Posterior vena cava (tissue), 2 donors: ENCODE data around the gene PPP1R26. TPM values are rescaled to one million over a fixed set of nuclear protein-coding genes. Genes with fewer than 3 reads are reported as not detected.

Experiments
- DNase-seq: peaks from one replicate; pipeline ENCODE4 v3.0.0-alpha.2; 2020; ENCODE audit warnings: low spot score
- intact Hi-C, 2 donors: fragments of 100-400 bp; cut with DNase I; formaldehyde crosslinking; loops; one replicate each; pipeline versions ENCODE4 v1.14.1 to v1.14.2; 2022 to 2023
- total RNA-seq, 2 donors: library from RNA; stranded (reverse); fragmentation: NEBNext Ultra II Directional; extraction: Animal tissue kit (Norgen Biotek cat#: 25700); gene quantifications; one replicate each; pipeline ENCODE4 v1.2.1, GENCODE V29; 2021
- donor health status: DM: yes; HTN: yes; CAD: no.
- donor health status: DM: yes; HTN: yes; CAD: no.

Gene PPP1R26
- total RNA-seq, 2 donors from 2014 or later: 8.0 to 8.9 TPM

DNA sequence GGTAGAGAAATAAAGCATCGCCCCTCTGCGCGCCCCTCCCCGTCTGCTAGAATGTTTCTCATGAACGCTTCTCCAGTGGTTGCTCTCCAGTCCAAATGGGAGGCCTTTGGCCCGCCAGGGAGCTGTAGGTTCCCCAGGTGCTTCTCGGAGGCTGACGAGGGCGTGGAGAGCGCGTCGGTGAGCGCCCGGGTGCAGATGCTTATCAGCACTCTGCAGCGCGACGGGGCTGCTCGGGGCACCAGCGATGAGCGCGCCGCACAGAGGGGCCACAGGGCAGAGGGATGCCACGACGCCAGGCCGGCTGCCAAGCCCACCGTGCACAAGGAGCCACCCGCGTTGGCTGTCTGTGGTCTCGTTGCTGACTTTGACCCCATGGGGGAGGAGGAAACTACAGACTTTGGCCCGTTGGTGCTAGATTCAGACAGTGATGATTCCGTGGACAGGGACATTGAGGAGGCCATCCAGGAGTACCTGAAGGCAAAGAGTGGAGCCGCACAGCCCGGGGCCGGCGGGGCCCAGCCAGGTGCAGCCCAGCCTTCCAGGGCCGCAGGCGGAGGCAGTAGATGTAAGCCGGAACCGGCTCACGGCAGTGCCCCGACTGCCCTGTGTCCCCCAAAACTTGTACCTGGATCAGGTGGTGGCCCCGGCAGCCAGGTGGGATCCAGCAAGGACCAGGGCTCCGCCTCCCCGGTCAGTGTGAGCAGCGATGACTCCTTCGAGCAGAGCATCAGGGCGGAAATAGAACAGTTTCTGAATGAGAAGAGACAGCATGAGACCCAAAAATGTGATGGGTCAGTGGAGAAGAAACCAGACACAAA, 5.1 kb downstream of the PPP1R26 start:
- intact Hi-C loops: no loop called here
- DNase-seq: no peak

DNA sequence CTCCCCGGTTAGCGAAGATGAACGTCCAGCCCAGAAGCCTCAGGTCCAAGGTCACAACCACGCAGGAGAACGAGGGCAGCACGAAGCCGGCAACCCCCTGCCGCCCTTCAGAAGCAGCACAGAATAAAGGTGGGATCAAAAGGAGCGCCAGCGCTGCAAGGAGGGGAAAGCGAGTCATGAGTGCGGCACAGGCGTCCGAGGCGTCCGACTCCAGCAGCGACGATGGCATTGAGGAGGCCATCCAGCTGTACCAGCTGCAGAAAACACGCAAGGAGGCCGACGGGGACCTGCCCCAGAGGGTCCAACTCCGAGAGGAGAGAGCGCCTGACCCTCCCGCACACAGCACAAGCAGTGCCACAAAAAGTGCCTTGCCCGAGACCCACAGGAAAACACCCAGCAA, 5.8 kb downstream of the PPP1R26 start:
- DNase-seq: no peak
- intact Hi-C loops: no loop called here

DNA sequence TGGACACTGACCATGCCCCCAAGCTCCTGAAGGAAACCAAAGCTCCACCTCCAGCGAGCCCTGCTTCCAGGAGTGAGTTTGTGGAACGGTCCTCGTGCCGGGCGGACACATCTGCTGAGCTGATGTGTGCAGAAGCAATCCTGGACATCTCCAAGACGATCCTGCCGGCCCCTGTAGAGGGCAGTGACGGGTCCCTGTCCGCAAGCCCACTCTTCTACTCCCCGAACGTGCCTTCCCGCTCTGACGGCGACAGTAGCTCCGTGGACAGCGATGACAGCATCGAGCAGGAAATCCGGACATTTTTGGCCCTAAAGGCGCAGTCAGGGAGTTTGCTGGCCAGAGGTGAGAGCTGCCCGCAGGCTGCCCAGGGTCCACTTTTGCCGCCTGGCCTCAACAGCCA, 6.2 kb downstream of the PPP1R26 start:
- intact Hi-C loops: no loop called here
- no peak for DNase-seq

DNA sequence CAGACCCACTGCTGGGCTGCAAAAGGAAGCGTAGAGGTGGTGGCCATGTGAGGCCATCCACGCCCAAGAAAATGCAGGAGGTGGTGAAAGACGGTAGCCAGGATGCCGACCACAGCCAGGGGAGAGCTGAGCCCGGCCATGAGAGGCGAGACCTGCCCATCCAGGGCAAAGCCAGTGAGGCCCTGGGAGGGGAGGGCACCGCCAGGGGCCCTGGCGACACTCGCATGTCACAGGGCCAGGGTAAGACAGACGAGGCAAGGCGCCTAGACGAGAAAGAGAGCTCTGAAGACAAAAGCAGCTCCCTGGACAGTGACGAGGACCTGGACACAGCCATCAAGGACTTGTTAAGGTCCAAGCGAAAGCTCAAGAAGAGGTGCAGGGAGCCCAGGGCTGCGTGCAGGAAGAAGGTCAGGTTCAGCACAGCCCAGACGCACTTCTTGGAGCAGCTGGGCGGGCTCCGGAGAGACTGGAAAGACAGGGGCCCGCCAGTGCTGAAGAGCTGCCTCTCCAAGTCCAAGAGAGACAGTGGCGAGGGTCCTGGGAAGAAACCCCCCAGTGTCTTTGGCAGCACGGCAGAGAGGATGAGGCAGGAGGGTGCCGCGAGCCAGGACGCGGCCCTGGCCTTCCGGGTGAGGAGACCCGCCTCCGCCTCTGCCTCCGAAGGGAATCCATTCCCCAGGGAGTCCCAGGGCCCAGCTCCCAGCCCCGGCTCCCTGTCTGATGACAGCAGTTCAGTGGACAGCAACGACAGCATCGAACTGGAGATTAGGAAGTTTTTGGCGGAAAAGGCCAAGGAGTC, 6.9 kb downstream of the PPP1R26 start:
- intact Hi-C loops: no loop called here
- DNase-seq: no peak

GRCh38 chr9:135487281-135488012, 7.9 kb downstream of the PPP1R26 start:
- intact Hi-C loops: no loop called here
- DNase-seq: no peak

- DNase-seq: no peak
- intact Hi-C loops: no loop called here
Observed at GRCh38 chr9:135488013-135488330, 8.4 kb downstream of the PPP1R26 start.

DNA sequence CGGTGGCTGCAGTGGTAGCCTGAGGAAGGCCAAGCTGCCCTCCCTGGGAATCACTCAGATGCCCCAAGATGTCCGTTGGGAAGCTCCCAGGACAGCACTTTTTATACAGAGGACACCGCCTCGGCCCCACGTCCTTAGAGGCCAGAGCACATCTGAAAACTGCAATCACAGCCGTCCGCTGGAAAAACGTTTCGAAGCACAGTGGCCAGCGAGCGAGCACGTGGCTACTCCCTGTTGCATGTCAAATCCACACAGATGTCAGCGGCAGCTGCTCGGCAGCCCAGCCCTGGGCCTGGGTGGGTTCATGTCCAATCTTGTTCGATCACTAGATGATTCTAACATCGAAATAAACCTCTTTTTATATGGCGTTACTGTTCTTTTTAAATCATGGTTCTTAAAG, 8.9 kb downstream of the PPP1R26 start:
- no peak for DNase-seq
- intact Hi-C loops: no loop called here

DNA sequence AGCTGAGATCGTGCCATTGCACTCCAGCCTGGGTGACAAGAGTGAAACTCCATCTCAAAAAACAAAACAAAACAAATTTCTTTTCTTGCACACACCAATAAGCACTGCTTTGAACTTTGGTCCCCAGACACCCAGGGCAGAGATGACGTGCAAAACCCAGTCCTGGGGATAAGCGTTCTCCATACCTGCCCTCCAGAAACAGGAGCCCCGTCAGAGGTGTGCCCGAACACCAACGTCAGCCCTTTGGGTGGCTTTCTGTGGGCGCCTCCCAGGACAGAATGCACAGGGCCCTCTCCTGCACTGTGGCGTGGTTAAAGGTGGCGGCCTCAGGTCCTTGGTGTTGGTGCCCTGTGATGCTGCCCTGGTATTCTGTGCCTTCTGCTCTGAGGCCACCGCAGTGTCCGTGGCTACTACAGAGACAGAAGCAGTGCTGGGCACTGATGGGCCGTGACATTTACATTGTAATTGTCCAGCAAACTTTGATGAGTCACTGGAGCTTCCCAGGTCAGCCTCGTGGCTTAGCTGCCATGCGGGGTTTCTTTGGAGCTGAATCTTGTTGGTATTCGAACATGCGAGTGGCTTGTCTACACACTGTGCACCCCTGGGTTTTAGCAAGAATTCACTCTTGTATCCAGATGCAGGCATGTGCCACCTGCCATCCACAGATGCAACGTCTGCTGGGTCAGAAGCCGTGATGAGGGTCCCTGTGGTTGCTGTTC, 9.8 kb downstream of the PPP1R26 start:
- no peak for DNase-seq
- intact Hi-C loops: no loop called here

GRCh38 chr9:135490166-135490870, 10.7 kb downstream of the PPP1R26 start:
- intact Hi-C loops: no loop called here
- DNase-seq: no peak

DNA sequence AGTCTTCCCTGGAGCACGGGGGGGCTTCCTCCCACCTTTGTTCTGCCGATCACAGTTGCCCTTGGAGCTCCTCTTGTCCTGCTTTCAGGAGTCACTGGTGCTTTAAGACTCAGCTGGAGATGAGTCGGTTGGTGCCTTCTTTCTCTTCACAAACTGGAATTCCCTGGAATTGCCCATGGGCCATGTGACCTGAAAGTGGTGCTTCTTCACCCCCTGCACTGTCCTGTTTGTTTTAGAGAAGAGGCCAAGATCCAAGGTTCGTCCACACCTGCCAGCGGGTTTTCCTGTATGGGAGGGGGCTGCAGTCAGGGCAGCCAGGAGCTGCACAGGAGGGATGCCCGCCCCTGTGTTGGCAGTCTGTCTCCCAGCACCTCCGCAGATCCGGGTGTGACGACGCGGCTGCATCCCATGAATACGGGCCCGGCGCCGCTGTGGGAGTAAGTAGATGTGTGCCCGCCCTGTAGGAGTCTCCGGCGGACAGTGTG, 11.4 kb downstream of the PPP1R26 start:
- DNase-seq: no peak
- intact Hi-C loops: no loop called here

GRCh38 chr9:135491764-135492163, 12.2 kb downstream of the PPP1R26 start:
- DNase-seq: no peak

GRCh38 chr9:135492886-135493669, 13.5 kb downstream of the PPP1R26 start:
- peak; percentile 66 for DNase-seq
- intact Hi-C loops: no loop called here

More at GRCh38 chr9:135491764-135492163, 12.2 kb downstream of the PPP1R26 start:
- intact Hi-C loops: no loop called here

- peak; percentile 58 for DNase-seq
- intact Hi-C loops: no loop called here
Observed at GRCh38 chr9:135494791-135495559, 15.4 kb downstream of the PPP1R26 start.

GRCh38 chr9:135498381-135499126, 19.0 kb downstream of the PPP1R26 start:
- intact Hi-C loops: no loop called here
- peak; percentile 67 for DNase-seq

GRCh38 chr9:135499326-135500070, 19.9 kb downstream of the PPP1R26 start:
- DNase-seq: peak; percentile 98
- intact Hi-C loops: no loop called here

GRCh38 chr9:135500071-135500524, 20.5 kb downstream of the PPP1R26 start:
- DNase-seq: no peak
- intact Hi-C loops: no loop called here
